ENCODE data around the gene FAU. TPM values are rescaled to one million over a fixed set of nuclear protein-coding genes. Genes with fewer than 3 reads are reported as not detected.

FAU gene
- polyA plus RNA-seq, 2 of the 4 experiments (the other 2 are of a cell fraction): 591 to 878 TPM

GRCh38 chr11:65114538-65115171 lies 7.3 kb downstream of the FAU start:
- POLR2A ChIA-PET: no interaction called here
- FAIRE-seq (no peak), DNase-seq (ENCODE audit: low read depth in 1 of 2, low spot score in 1 of 2) (no peak), ATAC-seq (no peak)
- H3K4me1 ChIP-seq: peaks cover 31% of the 10 kb centered on the region; the same call in 2 of the 3 replicates
- CTCF ChIA-PET: interaction anchor here (0.9 to 3.5 kb wide), 6 partner anchors 7 to 161 kb away, joined by 3 to 24 read pairs (median 4); partner anchors contain the start of genes ARL2, FAU and MRPL49
- H3K4me3 ChIP-seq: no peak overlapping the region
- no peak overlapping the region for H3K4me2 ChIP-seq
- 95% methylated on average over 11 of the region's 11 CpGs for WGBS (ENCODE audit: missing lambda C conversion rate)
- no peak overlapping the region for H3K27ac ChIP-seq
- TF ChIP-seq NPAS2 (CRISPR knock-in tag; IDR thresholded peaks at IDR 0.05; ENCODE audit: borderline replicate concordance): no peak
- no peak for TF ChIP-seq SMC3 (IDR thresholded peaks at IDR 0.05)
- no peak for TF ChIP-seq KDM5A (IDR thresholded peaks at IDR 0.05)
- TF ChIP-seq MAFK (IDR thresholded peaks at IDR 0.05; ENCODE audit: partially characterized antibody): no peak
- no peak for TF ChIP-seq TFCP2L1 (CRISPR knock-in tag; IDR thresholded peaks at IDR 0.05)
- no peak for TF ChIP-seq POLR2A (IDR thresholded peaks at IDR 0.05; ENCODE audit: low read length)
- no peak for TF ChIP-seq BCL3 (IDR thresholded peaks at IDR 0.05)
- no peak for TF ChIP-seq HOXB13 (CRISPR knock-in tag; IDR thresholded peaks at IDR 0.05; ENCODE audit: low read depth)
- TF ChIP-seq ELK1 (IDR thresholded peaks at IDR 0.05; ENCODE audit: low read depth, low read length): no peak
- TF ChIP-seq HOXA7 (CRISPR knock-in tag; IDR thresholded peaks at IDR 0.05): no peak
- TF ChIP-seq RARB (CRISPR knock-in tag; IDR thresholded peaks at IDR 0.05): no peak
- no peak for TF ChIP-seq EHF (CRISPR knock-in tag; IDR thresholded peaks at IDR 0.05)
- TF ChIP-seq CBX8 (IDR thresholded peaks at IDR 0.05): no peak
- no peak for TF ChIP-seq KDM1A (IDR thresholded peaks at IDR 0.05; ENCODE audit: low read depth)
- TF ChIP-seq FOSL2 (IDR thresholded peaks at IDR 0.05): no peak
- TF ChIP-seq FOSL2 (CRISPR knock-in tag; IDR thresholded peaks at IDR 0.05): no peak
- TF ChIP-seq FOXS1 (CRISPR knock-in tag; IDR thresholded peaks at IDR 0.05): no peak
- TF ChIP-seq JUN (IDR thresholded peaks at IDR 0.05): no peak
- no peak for TF ChIP-seq ZNF302 (CRISPR knock-in tag; IDR thresholded peaks at IDR 0.05)
- no peak for TF ChIP-seq ZFP36 (IDR thresholded peaks at IDR 0.05; ENCODE audit: borderline replicate concordance, partially characterized antibody)
- H3K9me3 ChIP-seq: no peaks in the 10 kb centered on the region

- Histone ChIP-seq H3K9me3 (no peaks in the 10 kb centered on the region), H3K27ac (no peak overlapping the region), H3K4me2 (no peak overlapping the region), H3K4me1 (peaks cover 31% of the 10 kb centered on the region; the same call in 2 of the 3 replicates), H3K4me3 (no peak overlapping the region)
- TF ChIP-seq MYC (IDR thresholded peaks at IDR 0.05; ENCODE audit: borderline replicate concordance, low read length) (no peak), CTCF (IDR thresholded peaks at IDR 0.05) (no peak)
- CTCF ChIA-PET: interaction anchor here (0.9 to 6.2 kb wide), 7 partner anchors 8 to 162 kb away, joined by 3 to 42 read pairs (median 4); partner anchors contain the start of genes ARL2, FAU and MRPL49
- DNase-seq (ENCODE audit: low read depth in 1 of 2, low spot score in 1 of 2) (no peak), FAIRE-seq (no peak), ATAC-seq (no peak)
- POLR2A ChIA-PET: no interaction called here
- 88% methylated on average over 6 of the region's 6 CpGs for WGBS (ENCODE audit: missing lambda C conversion rate)
Observed at GRCh38 chr11:65113839-65114238, 8.1 kb downstream of the FAU start.

Data from A549 (cell line).